Measurements from ENCODE around the gene FCN3.

DNA sequence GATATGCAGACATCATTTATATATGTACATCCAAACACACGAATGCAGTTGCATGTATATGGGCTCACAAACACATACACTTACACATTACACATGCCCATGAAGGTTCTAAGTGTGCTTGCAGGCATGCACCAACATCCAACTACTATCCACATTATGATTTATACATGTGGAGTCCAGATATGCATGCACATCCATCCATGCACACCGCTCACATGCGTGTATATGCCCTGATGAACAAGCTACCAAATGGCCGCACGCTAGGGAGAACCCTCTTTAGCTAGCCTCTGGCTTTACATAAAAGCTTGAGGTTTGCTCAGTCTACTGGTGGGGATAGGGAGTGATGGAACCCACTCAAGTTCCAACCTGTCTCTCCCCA lies 26.3 kb upstream of the FCN3 start:
- TF ChIP-seq CHD2 (IDR thresholded peaks at IDR 0.05; ENCODE audit: borderline replicate concordance, low read depth, low read length), result no peak
- TF ChIP-seq, protein P1, sequence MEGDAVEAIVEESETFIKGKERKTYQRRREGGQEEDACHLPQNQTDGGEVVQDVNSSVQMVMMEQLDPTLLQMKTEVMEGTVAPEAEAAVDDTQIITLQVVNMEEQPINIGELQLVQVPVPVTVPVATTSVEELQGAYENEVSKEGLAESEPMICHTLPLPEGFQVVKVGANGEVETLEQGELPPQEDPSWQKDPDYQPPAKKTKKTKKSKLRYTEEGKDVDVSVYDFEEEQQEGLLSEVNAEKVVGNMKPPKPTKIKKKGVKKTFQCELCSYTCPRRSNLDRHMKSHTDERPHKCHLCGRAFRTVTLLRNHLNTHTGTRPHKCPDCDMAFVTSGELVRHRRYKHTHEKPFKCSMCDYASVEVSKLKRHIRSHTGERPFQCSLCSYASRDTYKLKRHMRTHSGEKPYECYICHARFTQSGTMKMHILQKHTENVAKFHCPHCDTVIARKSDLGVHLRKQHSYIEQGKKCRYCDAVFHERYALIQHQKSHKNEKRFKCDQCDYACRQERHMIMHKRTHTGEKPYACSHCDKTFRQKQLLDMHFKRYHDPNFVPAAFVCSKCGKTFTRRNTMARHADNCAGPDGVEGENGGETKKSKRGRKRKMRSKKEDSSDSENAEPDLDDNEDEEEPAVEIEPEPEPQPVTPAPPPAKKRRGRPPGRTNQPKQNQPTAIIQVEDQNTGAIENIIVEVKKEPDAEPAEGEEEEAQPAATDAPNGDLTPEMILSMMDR (IDR thresholded peaks at IDR 0.05 in 2 of 3, conservative IDR thresholded peaks at IDR 0.05 in 1 of 3; ENCODE audit: control insufficient read depth in 2 of 3, extremely low read depth in 1 of 3, insufficient read depth in 1 of 3, low read depth in 3 of 3, low read length in 3 of 3), result no peak
- no peak for TF ChIP-seq GABPA (IDR thresholded peaks at IDR 0.05; ENCODE audit: low read depth)
- no peak for TF ChIP-seq RAD21 (IDR thresholded peaks at IDR 0.05; ENCODE audit: insufficient read depth, low read depth, low read length)
- TF ChIP-seq ZNF217 (IDR thresholded peaks at IDR 0.05), result no peak
- TF ChIP-seq POLR2AphosphoS2 (IDR thresholded peaks at IDR 0.05; ENCODE audit: low read depth, low read length), result peak; percentile 3; the same call in 1 of the 2 replicates
- TF ChIP-seq SP1 (IDR thresholded peaks at IDR 0.05; ENCODE audit: low read depth, low read length), result no peak

Measured in GM12878 (cell line).